ENCODE results near the gene HMCN1.

Gene HMCN1

DNA sequence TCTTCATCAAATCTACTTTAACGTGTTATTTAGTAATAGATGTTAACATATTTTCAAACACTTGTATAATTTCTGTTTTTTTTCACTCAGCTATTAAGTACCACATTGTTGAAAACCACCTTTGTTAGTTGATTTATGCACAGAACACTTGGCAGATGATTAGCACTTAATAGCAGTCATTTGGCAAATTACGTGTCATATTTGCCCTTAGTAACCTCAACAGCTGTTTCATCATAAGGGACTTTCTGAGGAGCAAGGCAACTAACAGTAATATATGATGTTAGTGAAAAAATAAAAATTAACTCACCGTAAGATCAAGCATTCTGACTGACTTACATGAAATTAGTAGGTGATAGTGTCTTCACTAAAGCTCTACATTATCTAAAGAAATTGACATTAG is 186.4 kb downstream of the HMCN1 start:
- no peak for DNase-seq

DNA sequence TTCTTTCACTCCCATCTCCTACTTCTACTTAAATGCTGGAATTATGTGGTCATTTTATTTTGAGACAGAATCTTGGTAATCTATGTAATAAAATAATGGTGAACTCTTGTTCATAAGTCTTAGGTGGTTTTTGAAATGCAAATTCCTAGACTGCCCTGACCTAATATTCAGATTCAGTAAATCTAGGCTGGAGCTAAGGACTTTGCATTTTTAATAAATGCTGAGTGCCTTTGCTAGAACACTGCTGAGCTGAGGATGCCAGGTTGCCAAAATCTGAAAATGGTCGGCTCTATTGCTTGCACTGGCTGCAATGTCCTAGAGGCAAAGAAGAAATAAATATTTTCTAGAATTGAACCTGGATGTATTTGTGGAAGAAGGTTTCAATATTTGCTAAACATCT is 187.4 kb downstream of the HMCN1 start:
- no peak for DNase-seq

DNA sequence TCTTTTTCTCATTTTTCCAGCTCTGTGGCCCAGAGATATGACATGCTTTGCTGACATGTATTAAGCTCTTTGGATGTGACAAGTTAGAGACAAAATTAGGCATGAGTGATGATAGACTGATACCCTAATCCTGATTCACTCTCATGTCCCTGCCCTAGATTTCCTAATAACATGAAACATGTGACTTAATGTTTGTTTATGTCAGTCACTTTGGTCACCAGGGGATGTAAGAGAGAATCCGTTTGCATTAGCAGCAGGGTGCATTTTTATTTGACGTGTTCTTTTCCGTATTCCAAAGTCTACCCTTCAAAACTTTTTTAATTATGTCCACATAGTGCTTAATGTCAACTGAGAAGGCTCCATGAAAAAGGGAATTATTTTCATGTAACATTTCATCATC is 192.4 kb downstream of the HMCN1 start:
- no peak for DNase-seq

DNA sequence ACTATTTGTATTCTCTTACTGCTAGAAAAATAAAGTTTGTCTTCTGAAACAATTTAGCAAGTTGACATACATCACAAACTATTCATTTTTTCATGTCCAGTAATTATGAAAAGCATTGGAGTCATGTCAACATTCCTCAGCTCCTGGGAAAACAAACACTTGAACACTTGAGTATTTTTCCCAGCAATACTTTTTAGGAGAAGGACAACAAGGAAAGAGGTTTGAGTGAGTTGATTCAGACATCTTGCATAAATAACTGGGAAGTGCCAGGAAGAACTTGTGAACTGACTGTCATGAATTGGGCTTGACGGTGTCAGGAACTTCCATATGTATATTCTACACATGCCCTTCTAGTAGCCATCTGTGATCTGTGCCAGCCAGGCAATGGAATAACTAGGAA is 195.6 kb downstream of the HMCN1 start:
- no peak for DNase-seq

GRCh38 chr1:185931438-185931837 is 197.2 kb downstream of the HMCN1 start:
- DNase-seq, result no peak

- no peak for DNase-seq
Measured at GRCh38 chr1:185933580-185933979, 199.4 kb downstream of the HMCN1 start.

DNA sequence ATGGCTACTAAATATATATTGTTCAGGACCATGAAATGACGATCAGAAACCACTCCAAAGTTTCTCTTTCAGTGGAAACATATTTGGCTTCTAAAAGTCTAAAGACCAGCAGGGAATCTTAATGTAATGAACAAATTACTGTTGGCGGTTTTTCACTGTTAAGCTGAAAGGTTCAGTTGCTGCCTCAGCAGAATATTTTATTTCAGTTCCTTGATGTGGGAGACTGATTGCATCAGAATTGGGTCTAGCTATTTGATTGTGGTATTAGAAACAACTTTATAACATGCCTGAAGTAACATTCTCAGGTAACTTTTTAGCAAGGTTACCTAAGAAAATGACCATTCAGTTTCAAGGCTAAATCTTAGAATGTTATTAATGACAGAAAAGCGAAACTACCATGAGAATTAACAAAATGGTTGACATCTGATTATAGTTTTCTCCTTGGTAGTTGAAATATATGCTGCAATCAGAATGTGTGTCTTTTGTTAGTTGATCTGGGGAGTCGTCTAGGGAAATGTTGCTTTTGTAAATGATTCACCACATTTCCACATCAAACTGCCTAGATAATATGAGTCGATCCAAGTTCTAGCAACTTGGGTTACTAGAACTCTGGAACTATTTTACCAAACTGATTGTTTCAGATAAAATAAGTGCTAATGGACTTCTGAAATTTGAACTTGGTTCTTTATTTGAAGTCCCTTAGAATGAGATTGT is 200.4 kb downstream of the HMCN1 start:
- DNase-seq, result no peak

DNA sequence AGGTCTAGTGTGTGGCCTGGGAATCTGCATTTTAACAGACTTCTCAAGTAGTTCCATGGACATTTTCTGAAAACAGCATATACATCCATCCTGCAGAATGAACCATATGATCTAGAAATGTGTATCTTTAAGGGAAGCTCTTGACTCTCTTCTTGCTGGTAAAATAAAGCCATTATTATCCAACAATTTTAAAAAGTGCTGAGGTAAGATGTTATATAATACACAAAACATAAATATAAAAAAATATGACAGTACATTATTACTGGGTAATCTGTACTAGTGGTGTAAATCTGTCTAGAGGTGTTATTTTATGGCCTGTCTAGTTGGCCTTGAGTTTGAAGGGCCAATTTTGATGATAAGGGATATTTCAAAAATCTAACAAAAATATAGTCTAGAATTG is 201.2 kb downstream of the HMCN1 start:
- no peak for DNase-seq

GRCh38 chr1:185936641-185937040 is 202.4 kb downstream of the HMCN1 start:
- no peak for DNase-seq

DNA sequence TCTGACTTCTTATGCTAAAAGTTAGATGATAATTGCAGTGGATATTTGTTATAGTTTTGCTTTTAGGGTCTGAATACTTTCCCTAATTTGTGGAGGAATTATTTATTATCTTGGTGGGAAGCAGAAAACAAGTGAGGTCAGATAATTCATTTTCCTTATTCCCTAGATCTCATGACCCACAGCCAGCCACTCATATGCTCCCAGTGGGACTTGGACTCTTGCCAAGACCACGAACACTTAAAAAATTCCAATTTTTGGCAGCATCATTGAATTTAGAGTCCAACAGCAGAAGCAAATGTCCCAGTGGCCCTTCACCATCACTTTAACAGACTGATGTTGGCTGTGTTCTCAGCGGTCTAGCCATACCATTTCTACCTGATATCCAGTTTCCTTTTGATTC is 204.2 kb downstream of the HMCN1 start:
- no peak for DNase-seq

- DNase-seq, result no peak
Measured at GRCh38 chr1:185939142-185939541, 205.0 kb downstream of the HMCN1 start.

GRCh38 chr1:185942961-185943360 is 208.8 kb downstream of the HMCN1 start:
- DNase-seq, result no peak

DNA sequence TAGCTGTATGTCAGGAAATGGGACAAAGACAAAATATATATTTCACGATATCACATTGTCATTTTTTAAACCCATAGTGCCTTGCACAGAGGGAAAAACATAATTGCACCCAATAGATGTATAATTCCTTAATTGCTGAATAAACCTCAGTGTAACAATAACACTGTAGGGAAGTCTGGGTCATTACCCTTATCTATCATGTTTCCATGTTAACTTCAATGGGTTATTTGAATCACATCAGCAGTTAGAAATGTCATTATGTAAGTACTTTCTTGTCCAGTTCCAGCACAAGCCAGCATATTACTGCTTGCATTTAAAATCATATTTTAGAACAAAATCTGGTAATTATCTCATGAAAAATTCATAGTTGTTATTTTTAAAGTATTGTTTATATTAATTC is 222.7 kb downstream of the HMCN1 start:
- DNase-seq, result no peak

DNA sequence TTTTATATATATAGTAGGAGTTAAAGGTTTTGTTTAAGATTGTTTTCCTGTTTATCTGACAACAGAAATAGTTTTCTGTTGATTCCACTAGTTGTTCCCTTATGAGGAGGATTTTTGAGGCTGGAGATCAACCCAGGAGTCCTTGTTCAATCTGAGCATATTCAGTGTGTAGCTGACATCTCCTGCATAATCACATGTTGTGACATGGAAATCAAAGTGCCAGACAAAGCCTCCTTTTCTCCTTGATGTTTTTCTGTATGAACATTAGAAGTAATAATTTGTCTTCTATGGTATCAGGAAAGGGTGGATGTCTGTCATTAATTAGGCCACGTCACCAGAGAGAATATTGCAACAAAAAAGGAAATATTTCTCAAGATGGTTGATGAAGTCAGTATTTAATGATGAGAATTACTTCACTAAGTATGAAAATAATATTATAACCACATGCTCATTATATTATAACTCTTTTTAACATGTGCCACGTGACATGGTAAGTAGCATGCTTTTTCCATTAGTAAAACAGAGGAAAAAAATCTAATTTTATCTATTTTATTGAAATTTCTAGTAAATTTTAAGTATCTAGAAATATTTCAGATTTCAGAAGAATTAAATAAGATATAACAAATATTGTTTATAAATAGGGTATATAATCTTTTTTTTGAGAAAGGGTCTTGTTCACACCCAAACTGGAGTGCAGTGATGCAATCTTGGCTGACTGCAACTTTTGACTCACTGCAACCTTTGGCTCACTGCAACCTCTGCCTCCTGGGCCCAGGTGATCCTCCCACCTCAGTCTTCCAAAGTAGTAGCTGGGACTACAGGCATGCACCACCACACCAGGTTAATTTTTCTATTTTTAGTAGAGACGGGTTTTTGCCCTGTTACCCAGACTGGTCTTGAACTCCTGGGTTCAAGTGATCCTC is 223.5 kb downstream of the HMCN1 start:
- no peak for DNase-seq

GRCh38 chr1:185960422-185961321 is 226.5 kb downstream of the HMCN1 start:
- DNase-seq, result no peak

GRCh38 chr1:185961664-185962063 is 227.5 kb downstream of the HMCN1 start:
- DNase-seq, result no peak

GRCh38 chr1:185964946-185965345 is 230.8 kb downstream of the HMCN1 start:
- no peak for DNase-seq

- no peak for DNase-seq
Measured at GRCh38 chr1:185965870-185966269, 231.7 kb downstream of the HMCN1 start.

DNA sequence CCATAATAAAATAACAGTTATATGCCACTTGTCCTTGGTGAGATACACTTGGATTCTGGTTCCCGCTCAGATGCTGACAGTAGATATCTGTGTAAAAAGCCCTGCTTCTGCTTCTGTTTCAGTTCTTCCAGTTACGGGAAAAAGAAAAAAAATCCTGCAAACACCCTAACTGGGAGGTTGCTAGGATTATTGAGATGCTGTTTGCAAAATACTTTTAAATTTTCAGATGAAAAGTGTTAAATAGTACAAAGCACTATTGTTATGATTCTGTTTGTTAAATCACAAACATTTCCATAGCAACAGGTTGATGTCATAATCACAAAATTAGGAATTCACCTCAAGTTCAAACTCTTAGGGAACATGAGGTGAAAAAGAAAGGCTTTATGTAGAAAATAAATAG is 232.3 kb downstream of the HMCN1 start:
- no peak for DNase-seq

- no peak for DNase-seq
Measured at GRCh38 chr1:185969028-185969427, 234.8 kb downstream of the HMCN1 start.

DNA sequence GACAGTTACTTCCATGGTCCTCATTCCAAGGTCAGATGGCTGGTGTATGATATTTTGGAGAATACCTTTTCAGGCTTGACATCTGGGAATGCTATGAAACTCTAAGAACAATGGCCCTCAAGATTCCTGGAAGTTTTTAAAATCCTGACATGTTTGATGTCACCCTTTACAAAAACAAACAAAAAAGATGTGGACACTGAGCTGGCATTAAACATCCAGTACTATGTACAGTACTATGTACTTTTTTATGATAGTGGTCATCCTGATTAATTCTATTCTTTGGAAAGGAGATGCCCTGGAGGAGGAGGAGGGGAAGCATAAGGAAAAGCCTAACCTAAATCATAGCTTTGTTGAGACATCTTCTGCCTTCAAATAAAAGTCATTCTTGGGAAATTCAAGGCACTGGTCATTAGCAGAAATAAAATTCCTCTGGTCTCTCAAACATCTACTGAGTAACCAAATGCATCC is 235.4 kb downstream of the HMCN1 start:
- no peak for DNase-seq

DNA sequence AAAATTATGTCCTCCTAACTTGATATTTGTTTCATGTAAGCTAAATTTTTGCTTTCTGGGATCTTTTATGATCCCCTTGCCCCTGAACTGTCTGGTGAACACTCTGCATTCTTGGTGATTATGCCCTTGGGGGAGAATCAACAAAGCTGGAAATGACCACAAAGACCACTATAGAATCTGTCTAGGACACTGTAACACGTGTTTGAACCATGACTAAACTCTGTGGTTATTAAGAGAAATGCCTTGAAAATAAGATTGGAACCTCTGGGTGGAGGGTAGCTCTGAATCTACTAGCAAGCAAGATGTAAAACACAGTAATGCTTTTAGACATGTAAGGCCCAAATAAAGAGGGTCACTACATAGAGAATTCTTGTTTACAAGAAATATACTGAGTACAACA is 237.5 kb downstream of the HMCN1 start:
- DNase-seq, result no peak

Data from hematopoietic multipotent progenitor cell treated with erythropoietin and hydrocortisone succinate and interleukin-3 and kit ligand, for 8 days (in vitro differentiated cells).